ENCODE measurements around the gene CIBAR2.
A peak's percentile ranks its signal among the peaks of the same experiment; 100 is the strongest.

Gene CIBAR2

GRCh38 chr16:85086347-85087291 is 25.7 kb downstream of the CIBAR2 start:
- Histone ChIP-seq H3K9me3 (ENCODE audit: insufficient read depth, low read depth, low read length) (no peaks in the 10 kb centered on the region), H3K27ac (ENCODE audit: low read depth, low read length) (no peak overlapping the region), H3K4me1 (ENCODE audit: insufficient read depth, low read length) (peaks cover 20% of the 10 kb centered on the region), H3K4me3 (ENCODE audit: low read length) (no peak overlapping the region), H3K36me3 (ENCODE audit: insufficient read depth, low read length) (no peaks in the 10 kb centered on the region), H3K27me3 (ENCODE audit: insufficient read depth, low read length) (peaks cover 37% of the 10 kb centered on the region), H3K9ac (ENCODE audit: low read depth, low read length) (no peak overlapping the region)
- WGBS = 80% methylated on average over 37 of the region's 37 CpGs

DNA sequence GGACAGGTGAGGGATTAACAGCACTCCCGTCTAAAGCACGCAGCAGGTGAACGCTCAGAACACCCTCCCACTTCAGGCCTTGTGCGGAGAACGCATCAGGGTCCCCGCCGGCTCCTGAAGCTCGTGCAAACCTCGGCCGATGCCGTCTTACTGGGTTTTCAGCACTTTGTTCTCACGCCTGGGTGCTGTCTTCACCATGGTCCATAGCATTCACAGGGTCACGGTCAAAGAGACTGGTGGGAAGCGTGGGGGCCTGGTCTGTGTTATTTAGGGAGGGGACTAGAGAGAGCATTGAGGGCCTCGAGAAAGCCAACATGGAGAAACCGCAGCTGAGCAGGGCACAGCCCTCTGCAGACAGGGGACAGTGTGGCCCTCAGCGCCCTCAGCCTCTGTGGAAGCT is 26.6 kb downstream of the CIBAR2 start:
- peaks cover 46% of the 10 kb centered on the region for H3K27me3 ChIP-seq (ENCODE audit: insufficient read depth, low read length)
- no peaks in the 10 kb centered on the region for H3K36me3 ChIP-seq (ENCODE audit: insufficient read depth, low read length)
- peaks cover 29% of the 10 kb centered on the region for H3K4me1 ChIP-seq (ENCODE audit: insufficient read depth, low read length)
- no peak overlapping the region for H3K27ac ChIP-seq (ENCODE audit: low read depth, low read length)
- H3K9me3 ChIP-seq (ENCODE audit: insufficient read depth, low read depth, low read length) = no peaks in the 10 kb centered on the region
- 94% methylated on average over 17 of the region's 17 CpGs for WGBS
- H3K9ac ChIP-seq (ENCODE audit: low read depth, low read length) = no peak overlapping the region
- H3K4me3 ChIP-seq (ENCODE audit: low read length) = no peak overlapping the region

GRCh38 chr16:85084841-85085510 is 27.3 kb downstream of the CIBAR2 start:
- no peak overlapping the region for H3K27ac ChIP-seq (ENCODE audit: low read depth, low read length)
- peaks cover 29% of the 10 kb centered on the region for H3K4me1 ChIP-seq (ENCODE audit: insufficient read depth, low read length)
- no peak overlapping the region for H3K4me3 ChIP-seq (ENCODE audit: low read length)
- peaks cover 48% of the 10 kb centered on the region for H3K27me3 ChIP-seq (ENCODE audit: insufficient read depth, low read length)
- no peak overlapping the region for H3K9ac ChIP-seq (ENCODE audit: low read depth, low read length)
- H3K36me3 ChIP-seq (ENCODE audit: insufficient read depth, low read length) = no peaks in the 10 kb centered on the region
- no peaks in the 10 kb centered on the region for H3K9me3 ChIP-seq (ENCODE audit: insufficient read depth, low read depth, low read length)
- WGBS = 93% methylated on average over 16 of the region's 16 CpGs

- Histone ChIP-seq H3K4me3 (ENCODE audit: low read length) (peak overlapping the region; percentile 28), H3K9ac (ENCODE audit: low read depth, low read length) (peak overlapping the region; percentile 23; the same call in 1 of the 2 replicates), H3K27ac (ENCODE audit: low read depth, low read length) (peak overlapping the region; percentile 85; the same call in 1 of the 2 replicates), H3K9me3 (ENCODE audit: insufficient read depth, low read depth, low read length) (no peaks in the 10 kb centered on the region), H3K4me1 (ENCODE audit: insufficient read depth, low read length) (peaks cover 29% of the 10 kb centered on the region), H3K27me3 (ENCODE audit: insufficient read depth, low read length) (peaks cover 58% of the 10 kb centered on the region), H3K36me3 (ENCODE audit: insufficient read depth, low read length) (no peaks in the 10 kb centered on the region)
- 4% methylated on average over 13 of the region's 13 CpGs for WGBS
Observed at GRCh38 chr16:85083051-85083639, 29.1 kb downstream of the CIBAR2 start.

DNA sequence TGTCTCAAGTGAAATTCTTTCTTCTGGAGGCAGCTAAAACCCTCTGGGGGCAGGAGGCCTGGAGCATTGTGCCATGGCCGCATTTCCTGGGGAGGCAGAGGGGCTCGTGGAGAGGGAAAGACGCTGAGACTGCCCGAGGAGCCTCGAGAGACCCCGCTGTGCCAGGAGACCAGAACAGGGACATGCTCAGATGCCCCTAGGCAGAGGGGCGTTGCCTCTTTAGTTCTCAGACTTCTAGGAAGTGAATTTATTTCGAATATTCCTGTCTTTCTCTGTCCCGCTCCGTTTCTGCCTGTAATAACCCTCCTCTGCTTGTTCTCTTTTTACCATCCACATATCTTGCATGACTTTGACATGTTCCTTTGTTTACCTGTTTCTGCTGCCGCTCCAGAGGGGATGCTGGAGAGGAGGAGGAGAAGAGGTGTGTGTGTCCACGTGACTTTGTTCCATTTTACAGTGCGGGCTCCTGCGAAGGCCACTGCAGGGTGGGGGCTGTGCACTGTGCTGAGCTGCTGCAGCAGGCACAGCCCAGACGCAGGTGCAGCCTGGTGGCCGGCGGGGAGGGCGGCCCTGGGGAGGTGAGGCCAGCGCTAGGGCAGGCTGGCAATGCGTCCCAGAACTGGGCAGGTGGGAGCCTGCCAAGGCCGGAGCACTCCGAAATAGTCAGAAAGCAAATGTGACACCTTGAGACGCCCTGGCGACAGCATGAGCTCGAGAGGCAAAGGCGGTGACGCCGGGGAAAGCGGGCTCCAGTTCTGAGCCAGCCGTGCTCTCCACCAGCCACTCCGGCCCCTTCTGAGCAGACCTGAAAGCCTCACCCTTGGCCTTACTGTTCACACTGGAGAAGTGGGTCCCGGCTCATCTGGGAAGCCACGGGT is 29.9 kb downstream of the CIBAR2 start:
- 8% methylated on average over 33 of the region's 33 CpGs for WGBS
- peaks cover 29% of the 10 kb centered on the region for H3K4me1 ChIP-seq (ENCODE audit: insufficient read depth, low read length)
- peaks cover 59% of the 10 kb centered on the region for H3K27me3 ChIP-seq (ENCODE audit: insufficient read depth, low read length)

GRCh38 chr16:85081765-85082164 is 30.5 kb downstream of the CIBAR2 start:
- WGBS = 72% methylated on average over 15 of the region's 15 CpGs
- Histone ChIP-seq H3K4me3 (ENCODE audit: low read length) (peak overlapping the region; percentile 28; the same call in 1 of the 2 replicates), H3K9ac (ENCODE audit: low read depth, low read length) (no peak overlapping the region)

More for the DNA sequence above, 29.9 kb downstream of the CIBAR2 start:
- Histone ChIP-seq H3K36me3 (ENCODE audit: insufficient read depth, low read length) (no peaks in the 10 kb centered on the region), H3K4me3 (ENCODE audit: low read length) (peak overlapping the region; percentile 28), H3K27ac (ENCODE audit: low read depth, low read length) (peak overlapping the region; percentile 85; the same call in 1 of the 2 replicates), H3K9me3 (ENCODE audit: insufficient read depth, low read depth, low read length) (no peaks in the 10 kb centered on the region), H3K9ac (ENCODE audit: low read depth, low read length) (peak overlapping the region; percentile 23; the same call in 1 of the 2 replicates)

DNA sequence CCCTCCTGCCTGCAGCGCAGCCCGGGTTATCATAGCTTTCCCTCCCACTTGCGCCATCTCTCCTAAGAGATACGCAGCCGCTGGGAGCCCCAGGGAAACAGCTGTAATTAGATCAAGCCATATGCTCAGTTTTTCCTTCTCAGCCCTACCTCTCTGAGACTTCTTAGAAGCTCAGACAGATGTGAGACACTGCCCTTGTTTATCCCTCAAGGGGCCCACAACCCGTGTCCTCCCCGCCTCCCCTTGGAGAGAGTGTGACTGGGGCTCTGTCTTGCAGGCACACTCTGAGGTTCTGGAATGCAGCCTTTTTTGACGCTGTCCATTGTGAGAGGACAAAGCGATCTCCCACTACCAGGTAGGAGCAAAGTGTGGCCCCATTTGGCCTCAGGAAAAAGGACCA is 31.2 kb downstream of the CIBAR2 start:
- WGBS = 68% methylated on average over 9 of the region's 9 CpGs
- H3K27me3 ChIP-seq (ENCODE audit: insufficient read depth, low read length) = peaks cover 60% of the 10 kb centered on the region
- peaks cover 29% of the 10 kb centered on the region for H3K4me1 ChIP-seq (ENCODE audit: insufficient read depth, low read length)
- no peak overlapping the region for H3K4me3 ChIP-seq (ENCODE audit: low read length)
- H3K9me3 ChIP-seq (ENCODE audit: insufficient read depth, low read depth, low read length) = no peaks in the 10 kb centered on the region
- H3K9ac ChIP-seq (ENCODE audit: low read depth, low read length) = peak overlapping the region; percentile 23; the same call in 1 of the 2 replicates
- no peaks in the 10 kb centered on the region for H3K36me3 ChIP-seq (ENCODE audit: insufficient read depth, low read length)
- 0 out of 2 replicates have a peak overlapping the region, but pooled peaks have one; percentile 16 for H3K27ac ChIP-seq (ENCODE audit: low read depth, low read length)

More at GRCh38 chr16:85081765-85082164, 30.5 kb downstream of the CIBAR2 start:
- Histone ChIP-seq H3K4me1 (ENCODE audit: insufficient read depth, low read length) (peaks cover 29% of the 10 kb centered on the region), H3K27me3 (ENCODE audit: insufficient read depth, low read length) (peaks cover 59% of the 10 kb centered on the region), H3K27ac (ENCODE audit: low read depth, low read length) (no peak overlapping the region; the same call in 1 of the 2 replicates), H3K9me3 (ENCODE audit: insufficient read depth, low read depth, low read length) (no peaks in the 10 kb centered on the region), H3K36me3 (ENCODE audit: insufficient read depth, low read length) (no peaks in the 10 kb centered on the region)

- Histone ChIP-seq H3K4me1 (ENCODE audit: insufficient read depth, low read length) (peaks cover 35% of the 10 kb centered on the region), H3K36me3 (ENCODE audit: insufficient read depth, low read length) (no peaks in the 10 kb centered on the region), H3K9me3 (ENCODE audit: insufficient read depth, low read depth, low read length) (no peaks in the 10 kb centered on the region), H3K9ac (ENCODE audit: low read depth, low read length) (no peak overlapping the region), H3K27ac (ENCODE audit: low read depth, low read length) (no peak overlapping the region), H3K4me3 (ENCODE audit: low read length) (no peak overlapping the region), H3K27me3 (ENCODE audit: insufficient read depth, low read length) (peaks cover 56% of the 10 kb centered on the region)
- 92% methylated on average over 22 of the region's 22 CpGs for WGBS
Observed at GRCh38 chr16:85079785-85080570, 32.3 kb downstream of the CIBAR2 start.

DNA sequence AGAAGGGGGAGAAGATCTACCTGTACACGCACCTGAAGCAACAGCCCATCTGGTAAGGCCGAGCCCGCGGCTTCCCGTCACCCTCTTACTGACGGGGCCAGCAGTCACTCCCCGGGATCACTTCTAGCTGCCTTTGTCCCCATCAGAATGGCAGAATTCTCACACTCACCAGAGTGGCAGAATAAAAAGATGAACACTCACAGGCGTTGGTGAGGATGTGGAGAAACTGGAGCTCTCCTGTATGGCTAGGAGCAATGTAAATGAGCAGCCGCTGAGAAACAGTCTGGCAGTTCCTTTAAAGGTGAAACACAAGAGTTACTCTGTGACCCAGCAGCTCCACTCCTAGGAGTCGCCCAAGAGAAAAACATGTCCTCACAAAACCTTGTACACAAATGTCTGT is 33.3 kb downstream of the CIBAR2 start:
- Histone ChIP-seq H3K4me3 (ENCODE audit: low read length) (no peak overlapping the region), H3K36me3 (ENCODE audit: insufficient read depth, low read length) (no peaks in the 10 kb centered on the region), H3K27ac (ENCODE audit: low read depth, low read length) (no peak overlapping the region), H3K27me3 (ENCODE audit: insufficient read depth, low read length) (peaks cover 52% of the 10 kb centered on the region), H3K4me1 (ENCODE audit: insufficient read depth, low read length) (peaks cover 38% of the 10 kb centered on the region), H3K9me3 (ENCODE audit: insufficient read depth, low read depth, low read length) (no peaks in the 10 kb centered on the region), H3K9ac (ENCODE audit: low read depth, low read length) (no peak overlapping the region)
- WGBS = 96% methylated on average over 10 of the region's 10 CpGs

- Histone ChIP-seq H3K4me1 (ENCODE audit: insufficient read depth, low read length) (peaks cover 33% of the 10 kb centered on the region), H3K4me3 (ENCODE audit: low read length) (no peak overlapping the region), H3K9ac (ENCODE audit: low read depth, low read length) (no peak overlapping the region), H3K27ac (ENCODE audit: low read depth, low read length) (no peak overlapping the region), H3K27me3 (ENCODE audit: insufficient read depth, low read length) (peaks cover 48% of the 10 kb centered on the region), H3K36me3 (ENCODE audit: insufficient read depth, low read length) (no peaks in the 10 kb centered on the region), H3K9me3 (ENCODE audit: insufficient read depth, low read depth, low read length) (no peaks in the 10 kb centered on the region)
- WGBS = 94% methylated on average over 10 of the region's 10 CpGs
Observed at GRCh38 chr16:85078226-85078625, 34.0 kb downstream of the CIBAR2 start.

Data from HUES64 (cell line).